A549 (cell line): Measurements from ENCODE around the gene NSMCE4A. TPM values are rescaled to one million over a fixed set of nuclear protein-coding genes. Genes with fewer than 3 reads are reported as not detected.
A peak's percentile ranks its signal among the peaks of the same experiment; 100 is the strongest.

Experiments used
- ATAC-seq, 2 experiments: fragments of 200-7000 bp in 1 of 2; fragments of >200 bp in 1 of 2; cut with Nextera tagmentation in 1 of 2; cut with Tn5 transposase in 1 of 2; 3 replicates each; pipeline versions ENCODE4 v1.8.0 to v1.9.1; 2018 to 2020; ENCODE audit warnings: mild to moderate bottlenecking in 1 of 2, moderate library complexity in 1 of 2
- CTCF ChIA-PET: fragments of 300-600 bp; sonication (Branson Sonifier 250); formaldehyde crosslinking; extraction: SDS; loops from one replicate; lab custom pipeline; 2021; ENCODE audit warnings: antibody characterized with exemption, inconsistent platforms; lab: Yijun Ruan, JAX
- POLR2A ChIA-PET: fragments of 350-600 bp; formaldehyde crosslinking; extraction: SDS; loops from one replicate; lab custom pipeline; 2021; ENCODE audit warnings: antibody characterized with exemption, inconsistent platforms; lab: Yijun Ruan, JAX
- DNase-seq, 2 experiments: peaks; one replicate each; pipeline versions ENCODE4 v3.0.0 to v3.0.0-alpha.2; 2011 to 2016; ENCODE audit warnings: low read depth in 1 of 2, low spot score in 1 of 2
- FAIRE-seq: peaks from 2 replicates; lab custom pipeline; 2011; peaks lifted over from hg19 to GRCh38; lab: Jason Lieb, UNC
- H3K27ac ChIP-seq, 2 experiments: fragments of >200 bp; sonication (Bioruptor Twin); formaldehyde crosslinking; 3 replicates each; pipeline ENCODE4 v1.5.1; 2016 to 2017
- H3K4me1 ChIP-seq: fragments of >200 bp; sonication (Bioruptor Twin); formaldehyde crosslinking; 3 replicates; pipeline ENCODE4 v1.6.1; 2016
- H3K4me2 ChIP-seq: fragments of >200 bp; sonication (Bioruptor Twin); formaldehyde crosslinking; 3 replicates; pipeline ENCODE4 v1.6.1; 2016
- H3K4me3 ChIP-seq: fragments of >200 bp; sonication (Bioruptor Twin); formaldehyde crosslinking; 3 replicates; pipeline ENCODE4 v1.5.1; 2016
- H3K9me3 ChIP-seq: fragments of >200 bp; sonication (Bioruptor Twin); formaldehyde crosslinking; 3 replicates; pipeline ENCODE4 v1.6.1; 2016
- CBX2 ChIP-seq: fragments of 200-600 bp; sonication (generic); IDR thresholded peaks from 2 replicates; pipeline ENCODE4 v1.6.1; 2016; ENCODE audit warnings: low read depth, mild to moderate bottlenecking, borderline replicate concordance
- CBX8 ChIP-seq: fragments of 200-600 bp; sonication (generic); IDR thresholded peaks from 2 replicates; pipeline ENCODE4 v1.6.1; 2016
- CHD4 ChIP-seq: fragments of 200-600 bp; sonication (generic); IDR thresholded peaks from 2 replicates; pipeline ENCODE4 v1.6.1; 2016; ENCODE audit warnings: antibody characterized with exemption, mild to moderate bottlenecking, borderline replicate concordance
- ESRRA ChIP-seq: fragments of 150-350 bp; IDR thresholded peaks from 2 replicates; pipeline ENCODE4 v1.6.1; 2014; ENCODE audit warnings: mild to moderate bottlenecking, low read length, borderline replicate concordance
- GATA3 ChIP-seq: IDR thresholded peaks from 2 replicates; pipeline ENCODE4 v1.6.1; 2012; ENCODE audit warnings: borderline replicate concordance
- HDAC2 ChIP-seq: fragments of 200-600 bp; sonication (generic); IDR thresholded peaks from 2 replicates; pipeline ENCODE4 v1.6.1; 2016
- HMGXB4 ChIP-seq: fragments of 250-450 bp; sonication (Bioruptor Pico); IDR thresholded peaks from 2 replicates; pipeline ENCODE4 v1.5.0; 2021; ENCODE audit warnings: mild to moderate bottlenecking, moderate library complexity, borderline replicate concordance
- HOXA7 ChIP-seq: fragments of 250-450 bp; sonication (Bioruptor Pico); IDR thresholded peaks from 2 replicates; pipeline ENCODE4 v1.5.0; 2020; ENCODE audit warnings: mild to moderate bottlenecking, moderate library complexity
- HOXB13 ChIP-seq: fragments of 250-450 bp; sonication (Bioruptor Pico); IDR thresholded peaks from 2 replicates; pipeline ENCODE4 v1.5.0; 2020; ENCODE audit warnings: low read depth, mild to moderate bottlenecking, moderate library complexity
- HOXB5 ChIP-seq: fragments of 250-450 bp; sonication (Bioruptor Pico); IDR thresholded peaks from 2 replicates; pipeline ENCODE4 v1.5.0; 2020; ENCODE audit warnings: mild to moderate bottlenecking, moderate library complexity
- JUN ChIP-seq, 2 experiments: fragments of >200 bp; sonication (Bioruptor Twin); formaldehyde crosslinking; IDR thresholded peaks; 2 replicates in 1 of 2; 3 replicates in 1 of 2; pipeline ENCODE4 v1.6.1; 2016 to 2017
- MAFK ChIP-seq: fragments of 450-650 bp; IDR thresholded peaks from 2 replicates; pipeline ENCODE4 v1.6.1; 2014; ENCODE audit not compliant: partially characterized antibody
- NFE2L2 ChIP-seq: fragments of 150-350 bp; conservative IDR thresholded peaks from 2 replicates; pipeline ENCODE4 v1.6.1; 2014; ENCODE audit warnings: low read length
- NPAS2 ChIP-seq: fragments of 250-450 bp; sonication (Bioruptor Pico); IDR thresholded peaks from 2 replicates; pipeline ENCODE4 v1.8.0; 2022; ENCODE audit warnings: mild to moderate bottlenecking, moderate library complexity, borderline replicate concordance
- PHF8 ChIP-seq: fragments of 200-600 bp; sonication (generic); IDR thresholded peaks from 2 replicates; pipeline ENCODE4 v1.6.1; 2016; ENCODE audit warnings: low read depth, mild to moderate bottlenecking, antibody characterized with exemption, moderate library complexity, borderline replicate concordance
- RAD21 ChIP-seq, 2 experiments: fragments of >200 bp in 1 of 2; sonication (Bioruptor Twin) in 1 of 2; formaldehyde crosslinking in 1 of 2; IDR thresholded peaks in 1 of 2; conservative IDR thresholded peaks in 1 of 2; 2 replicates in 1 of 2; 3 replicates in 1 of 2; pipeline ENCODE4 v1.6.1; 2012 to 2018; ENCODE audit warnings: inconsistent platforms in 1 of 2
- RARB ChIP-seq: fragments of 250-450 bp; sonication (Bioruptor Pico); IDR thresholded peaks from 2 replicates; pipeline ENCODE4 v1.8.0; 2021; ENCODE audit warnings: mild to moderate bottlenecking, moderate library complexity
- RCOR1 ChIP-seq: fragments of 150-350 bp; IDR thresholded peaks from 2 replicates; pipeline ENCODE4 v1.6.1; 2014; ENCODE audit warnings: antibody characterized with exemption, low read length, low read depth
- RFX5 ChIP-seq: fragments of 450-650 bp; IDR thresholded peaks from 2 replicates; pipeline ENCODE4 v1.7.1; 2014; ENCODE audit warnings: antibody characterized with exemption, mild to moderate bottlenecking, moderate library complexity
- SMC3 ChIP-seq: fragments of >200 bp; sonication (Bioruptor Twin); formaldehyde crosslinking; IDR thresholded peaks from 3 replicates; pipeline ENCODE4 v1.6.1; 2018; ENCODE audit warnings: inconsistent platforms
- SREBF2 ChIP-seq: fragments of 450-650 bp; IDR thresholded peaks from 2 replicates; pipeline ENCODE4 v1.6.1; 2014; ENCODE audit warnings: mild to moderate bottlenecking, moderate library complexity
- TP53 ChIP-seq: fragments of 250-450 bp; sonication (Bioruptor Pico); IDR thresholded peaks from 2 replicates; pipeline ENCODE4 v1.5.0; 2021; ENCODE audit warnings: mild to moderate bottlenecking, moderate library complexity
- USF2 ChIP-seq: fragments of 450-650 bp; IDR thresholded peaks from 2 replicates; pipeline ENCODE4 v1.6.1; 2014; ENCODE audit warnings: antibody characterized with exemption
- ZFP36 ChIP-seq: fragments of 450-650 bp; IDR thresholded peaks from 2 replicates; pipeline ENCODE4 v1.6.1; 2014; ENCODE audit warnings: borderline replicate concordance; ENCODE audit not compliant: partially characterized antibody
- WGBS: methylation state at CpG from one replicate; pipeline ENCODE4 v1.1.6; 2017; ENCODE audit errors: missing lambda C conversion rate; 5-methylcytosine and 5-hydroxymethylcytosine counted together
- polyA plus RNA-seq, 4 experiments: library from polyadenylated mRNA; depleted of rRNA in 3 of 4; stranded (reverse); fragments of >200 nt; fragmentation: RNase III in 1 of 4; extraction: RNeasy Plus Mini Kit Qiagen cat#74134 plus additional on column Dnase treatment in 1 of 4; gene quantifications; 2 replicates in 3 of 4; 3 replicates in 1 of 4; pipeline ENCODE4 v1.2.3, GENCODE V29; 2011 to 2017
- TF ChIP-seq, protein P1 (sequence below): fragments of >200 bp; sonication (Bioruptor Twin); formaldehyde crosslinking; IDR thresholded peaks from 2 replicates; pipeline ENCODE4 v1.6.1; 2016
- TF ChIP-seq, protein P2 (sequence below): IDR thresholded peaks from 2 replicates; pipeline ENCODE4 v1.6.1; 2012; ENCODE audit warnings: low read depth, borderline replicate concordance
- TF ChIP-seq, protein P3 (sequence below): fragments of >200 bp; sonication (Bioruptor Twin); formaldehyde crosslinking; IDR thresholded peaks from 3 replicates; pipeline ENCODE4 v1.5.1; 2016

The NSMCE4A gene
- polyA plus RNA-seq, 2 of the 4 experiments (the other 2 are of a cell fraction) = 67.2 to 172 TPM

GRCh38 chr10:121941532-121941931, 33.5 kb downstream of the NSMCE4A start:
- ATAC-seq = no peak
- FAIRE-seq = peak; percentile 46
- H3K9me3 ChIP-seq = no peaks in the 10 kb centered on the region
- WGBS = 86% methylated on average over 3 of the region's 3 CpGs
- ChIA-PET POLR2A (no interaction called here), CTCF (no interaction called here)
- no peak for DNase-seq
- H3K4me2 ChIP-seq = no peak overlapping the region
- peak overlapping the region in 1 of 2 experiments; percentile 67; a peak in 2 of 6 replicates for H3K27ac ChIP-seq
- TF ChIP-seq, protein P1, sequence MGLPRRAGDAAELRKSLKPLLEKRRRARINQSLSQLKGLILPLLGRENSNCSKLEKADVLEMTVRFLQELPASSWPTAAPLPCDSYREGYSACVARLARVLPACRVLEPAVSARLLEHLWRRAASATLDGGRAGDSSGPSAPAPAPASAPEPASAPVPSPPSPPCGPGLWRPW = no peak
- TF ChIP-seq USF2 = no peak
- no peak for TF ChIP-seq HOXA7
- no peak for TF ChIP-seq ESRRA
- TF ChIP-seq SREBF2 = no peak
- TF ChIP-seq NPAS2 (CRISPR knock-in tag) = no peak
- TF ChIP-seq TP53 = no peak
- TF ChIP-seq HMGXB4 (CRISPR knock-in tag) = no peak
- H3K4me1 ChIP-seq = peaks cover 31% of the 10 kb centered on the region
- no peak overlapping the region for H3K4me3 ChIP-seq

- Histone ChIP-seq H3K9me3 (no peaks in the 10 kb centered on the region), H3K4me1 (peaks cover 36% of the 10 kb centered on the region), H3K4me2 (peak overlapping the region; percentile 66), H3K4me3 (no peak overlapping the region), H3K27ac (peak overlapping the region; percentile 85 to 89)
- DNase-seq = peak in 1 of 2 experiments; percentile 72
- no peak for FAIRE-seq
- POLR2A ChIA-PET = interaction anchor here (2.0 to 2.3 kb wide), 2 partner anchors 8 to 9 kb away, joined by 6 to 9 read pairs; partner anchors contain the start of gene ATE1
- peak in 1 of 2 experiments; percentile 51; a peak in 3 of 6 replicates for ATAC-seq
- CTCF ChIA-PET = interaction anchor here (1.0 kb wide), 1 partner anchor 206 kb away, joined by 4 read pairs; no protein-coding TSS in a partner anchor
- 36% methylated on average over 2 of the region's 2 CpGs for WGBS
- peak; percentile 74 for TF ChIP-seq NFE2L2
- TF ChIP-seq CBX8 = no peak
- TF ChIP-seq MAFK = peak; percentile 86
Observed at GRCh38 chr10:121936295-121936694, 38.7 kb downstream of the NSMCE4A start.

- POLR2A ChIA-PET = interaction anchor here (2.0 to 2.3 kb wide), 2 partner anchors 8 to 9 kb away, joined by 6 to 9 read pairs; partner anchors contain the start of gene ATE1
- no peak for FAIRE-seq
- TF ChIP-seq HOXA7 (no peak), GATA3 (peak; percentile 84), RAD21 (conservative IDR thresholded peaks at IDR 0.05 in 1 of 2, IDR thresholded peaks at IDR 0.05 in 1 of 2) (no peak; a peak in 1 of 5 replicates), ZFP36 (no peak), ESRRA (no peak), CBX2 (no peak), CHD4 (no peak), HOXB13 (CRISPR knock-in tag) (no peak), HOXB5 (CRISPR knock-in tag) (0 out of 2 replicates have a peak, but pooled peaks have one; percentile 18), CBX8 (no peak), PHF8 (no peak), RCOR1 (no peak), SMC3 (no peak; the same call in 2 of the 3 replicates), HDAC2 (no peak), RARB (CRISPR knock-in tag) (no peak), JUN (IDR thresholded peaks at IDR 0.05) (peak in 1 of 2 experiments; percentile 50; a peak in 1 of 5 replicates), RFX5 (no peak), USF2 (no peak)
- TF ChIP-seq, protein P2, sequence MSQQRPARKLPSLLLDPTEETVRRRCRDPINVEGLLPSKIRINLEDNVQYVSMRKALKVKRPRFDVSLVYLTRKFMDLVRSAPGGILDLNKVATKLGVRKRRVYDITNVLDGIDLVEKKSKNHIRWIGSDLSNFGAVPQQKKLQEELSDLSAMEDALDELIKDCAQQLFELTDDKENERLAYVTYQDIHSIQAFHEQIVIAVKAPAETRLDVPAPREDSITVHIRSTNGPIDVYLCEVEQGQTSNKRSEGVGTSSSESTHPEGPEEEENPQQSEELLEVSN = 0 out of 2 replicates have a peak, but pooled peaks have one; percentile 18
- TF ChIP-seq, protein P3, sequence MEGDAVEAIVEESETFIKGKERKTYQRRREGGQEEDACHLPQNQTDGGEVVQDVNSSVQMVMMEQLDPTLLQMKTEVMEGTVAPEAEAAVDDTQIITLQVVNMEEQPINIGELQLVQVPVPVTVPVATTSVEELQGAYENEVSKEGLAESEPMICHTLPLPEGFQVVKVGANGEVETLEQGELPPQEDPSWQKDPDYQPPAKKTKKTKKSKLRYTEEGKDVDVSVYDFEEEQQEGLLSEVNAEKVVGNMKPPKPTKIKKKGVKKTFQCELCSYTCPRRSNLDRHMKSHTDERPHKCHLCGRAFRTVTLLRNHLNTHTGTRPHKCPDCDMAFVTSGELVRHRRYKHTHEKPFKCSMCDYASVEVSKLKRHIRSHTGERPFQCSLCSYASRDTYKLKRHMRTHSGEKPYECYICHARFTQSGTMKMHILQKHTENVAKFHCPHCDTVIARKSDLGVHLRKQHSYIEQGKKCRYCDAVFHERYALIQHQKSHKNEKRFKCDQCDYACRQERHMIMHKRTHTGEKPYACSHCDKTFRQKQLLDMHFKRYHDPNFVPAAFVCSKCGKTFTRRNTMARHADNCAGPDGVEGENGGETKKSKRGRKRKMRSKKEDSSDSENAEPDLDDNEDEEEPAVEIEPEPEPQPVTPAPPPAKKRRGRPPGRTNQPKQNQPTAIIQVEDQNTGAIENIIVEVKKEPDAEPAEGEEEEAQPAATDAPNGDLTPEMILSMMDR = no peak
- TF ChIP-seq, protein P1 = no peak
Observed at GRCh38 chr10:121935702-121936101, 39.3 kb downstream of the NSMCE4A start.

More at GRCh38 chr10:121935702-121936101, 39.3 kb downstream of the NSMCE4A start:
- no peaks in the 10 kb centered on the region for H3K9me3 ChIP-seq
- peak overlapping the region; percentile 85 to 89 for H3K27ac ChIP-seq
- 3% methylated on average over 7 of the region's 7 CpGs for WGBS
- peak overlapping the region; percentile 66 for H3K4me2 ChIP-seq
- CTCF ChIA-PET = no interaction called here
- H3K4me3 ChIP-seq = no peak overlapping the region
- DNase-seq = peak in 1 of 2 experiments; percentile 91
- peaks cover 42% of the 10 kb centered on the region for H3K4me1 ChIP-seq
- peak; percentile 87 to 88 for ATAC-seq
